Stomach smooth muscle (tissue), 2 donors: Measurements from ENCODE around the gene PIGP.

Experiments
- H3K27ac ChIP-seq: one replicate; pipeline ENCODE4 v1.7.0; 2013; ENCODE audit warnings: mild to moderate bottlenecking, low read length, inconsistent platforms
- H3K27me3 ChIP-seq, 2 donors: one replicate each; pipeline ENCODE4 v1.7.0; 2013; ENCODE audit warnings: low read length in 2 of 2; ENCODE audit not compliant: insufficient read depth in 2 of 2, control insufficient read depth in 1 of 2
- H3K36me3 ChIP-seq, 2 donors: one replicate each; pipeline ENCODE4 v1.7.0; 2013; ENCODE audit warnings: low read length in 2 of 2; ENCODE audit not compliant: control insufficient read depth in 2 of 2, insufficient read depth in 2 of 2
- H3K4me1 ChIP-seq: one replicate; pipeline ENCODE4 v1.7.0; 2013; ENCODE audit warnings: low read length; ENCODE audit not compliant: control insufficient read depth, insufficient read depth
- H3K4me3 ChIP-seq, 2 donors: one replicate each; pipeline ENCODE4 v1.7.0; 2013; ENCODE audit warnings: low read length in 2 of 2
- H3K9ac ChIP-seq, 2 donors: one replicate each; pipeline ENCODE4 v1.7.0; 2013; ENCODE audit warnings: low read length in 2 of 2, mild to moderate bottlenecking in 1 of 2
- H3K9me3 ChIP-seq, 2 donors: one replicate each; pipeline ENCODE4 v1.7.0; 2013; ENCODE audit warnings: low read length in 2 of 2; ENCODE audit not compliant: control insufficient read depth in 2 of 2
- donor health status: healthy.
- donor health status: Pancreatic carcinoma.

The PIGP gene

GRCh38 chr21:37098751-37099150, 25.9 kb upstream of the PIGP start:
- Histone ChIP-seq H3K36me3 (peaks cover 18 to 33% of the 10 kb centered on the region in 2 donors), H3K27ac (no peak overlapping the region), H3K9ac (no peak overlapping the region), H3K9me3 (no peaks in the 10 kb centered on the region), H3K4me3 (no peak overlapping the region), H3K27me3 (no peaks in the 10 kb centered on the region), H3K4me1 (no peaks in the 10 kb centered on the region)

- H3K36me3 ChIP-seq, result peaks cover 18 to 33% of the 10 kb centered on the region in 2 donors
- no peaks in the 10 kb centered on the region for H3K4me1 ChIP-seq
- H3K27me3 ChIP-seq, result no peaks in the 10 kb centered on the region
- no peak overlapping the region for H3K27ac ChIP-seq
- no peak overlapping the region for H3K9ac ChIP-seq
- no peak overlapping the region for H3K4me3 ChIP-seq
- H3K9me3 ChIP-seq, result no peaks in the 10 kb centered on the region
Measured at GRCh38 chr21:37095821-37096220, 22.9 kb upstream of the PIGP start.

GRCh38 chr21:37093977-37094376, 21.1 kb upstream of the PIGP start:
- Histone ChIP-seq H3K4me1 (no peaks in the 10 kb centered on the region), H3K9ac (no peak overlapping the region), H3K9me3 (no peaks in the 10 kb centered on the region), H3K36me3 (peaks cover 15 to 26% of the 10 kb centered on the region in 2 donors), H3K4me3 (no peak overlapping the region), H3K27ac (no peak overlapping the region), H3K27me3 (no peaks in the 10 kb centered on the region)

- Histone ChIP-seq H3K4me3 (no peak overlapping the region), H3K9ac (no peak overlapping the region), H3K9me3 (no peaks in the 10 kb centered on the region), H3K27ac (no peak overlapping the region), H3K4me1 (no peaks in the 10 kb centered on the region), H3K27me3 (no peaks in the 10 kb centered on the region), H3K36me3 (peaks cover 0 to 3% of the 10 kb centered on the region in 2 donors)
Measured at GRCh38 chr21:37088186-37088735, 15.4 kb upstream of the PIGP start.

GRCh38 chr21:37087188-37087587, 14.3 kb upstream of the PIGP start:
- Histone ChIP-seq H3K4me3 (no peak overlapping the region), H3K27me3 (no peaks in the 10 kb centered on the region), H3K9ac (no peak overlapping the region), H3K36me3 (peaks cover 0 to 3% of the 10 kb centered on the region in 2 donors), H3K27ac (no peak overlapping the region), H3K4me1 (no peaks in the 10 kb centered on the region), H3K9me3 (no peaks in the 10 kb centered on the region)

- Histone ChIP-seq H3K27me3 (no peaks in the 10 kb centered on the region), H3K27ac (no peak overlapping the region), H3K36me3 (peaks cover 0 to 3% of the 10 kb centered on the region in 2 donors), H3K4me1 (no peaks in the 10 kb centered on the region), H3K9me3 (no peaks in the 10 kb centered on the region), H3K4me3 (no peak overlapping the region), H3K9ac (no peak overlapping the region)
Measured at GRCh38 chr21:37085726-37086125, 12.9 kb upstream of the PIGP start.

- Histone ChIP-seq H3K4me3 (no peak overlapping the region), H3K27ac (no peak overlapping the region), H3K36me3 (no peaks in the 10 kb centered on the region), H3K9me3 (no peaks in the 10 kb centered on the region), H3K27me3 (no peaks in the 10 kb centered on the region), H3K9ac (no peak overlapping the region), H3K4me1 (no peaks in the 10 kb centered on the region)
Measured at GRCh38 chr21:37082856-37083528, 10.1 kb upstream of the PIGP start.

GRCh38 chr21:37082375-37082774, 9.5 kb upstream of the PIGP start:
- Histone ChIP-seq H3K36me3 (no peaks in the 10 kb centered on the region), H3K9ac (no peak overlapping the region), H3K27ac (no peak overlapping the region), H3K4me1 (no peaks in the 10 kb centered on the region), H3K9me3 (no peaks in the 10 kb centered on the region), H3K4me3 (no peak overlapping the region), H3K27me3 (no peaks in the 10 kb centered on the region)

- Histone ChIP-seq H3K27me3 (no peaks in the 10 kb centered on the region), H3K4me3 (no peak overlapping the region), H3K36me3 (no peaks in the 10 kb centered on the region), H3K9me3 (no peaks in the 10 kb centered on the region), H3K9ac (no peak overlapping the region), H3K4me1 (no peaks in the 10 kb centered on the region), H3K27ac (no peak overlapping the region)
Measured at GRCh38 chr21:37079211-37079824, 6.4 kb upstream of the PIGP start.

GRCh38 chr21:37077403-37077802, 4.5 kb upstream of the PIGP start:
- H3K4me3 ChIP-seq, result no peak overlapping the region

More at GRCh38 chr21:37077403-37077802, 4.5 kb upstream of the PIGP start:
- H3K9me3 ChIP-seq, result no peaks in the 10 kb centered on the region
- no peaks in the 10 kb centered on the region for H3K27me3 ChIP-seq
- no peak overlapping the region for H3K27ac ChIP-seq
- no peaks in the 10 kb centered on the region for H3K36me3 ChIP-seq
- no peaks in the 10 kb centered on the region for H3K4me1 ChIP-seq
- H3K9ac ChIP-seq, result no peak overlapping the region
